Stomach smooth muscle (tissue), 2 donors: Measurements from ENCODE around the gene ARSB.
A peak's percentile ranks its signal among the peaks of the same experiment; 100 is the strongest.

Experiments used
- H3K27ac ChIP-seq: one replicate; pipeline ENCODE4 v1.7.0; 2013; ENCODE audit warnings: mild to moderate bottlenecking, low read length, inconsistent platforms
- H3K27me3 ChIP-seq, 2 donors: one replicate each; pipeline ENCODE4 v1.7.0; 2013; ENCODE audit warnings: low read length in 2 of 2; ENCODE audit not compliant: insufficient read depth in 2 of 2, control insufficient read depth in 1 of 2
- H3K36me3 ChIP-seq, 2 donors: one replicate each; pipeline ENCODE4 v1.7.0; 2013; ENCODE audit warnings: low read length in 2 of 2; ENCODE audit not compliant: control insufficient read depth in 2 of 2, insufficient read depth in 2 of 2
- H3K4me1 ChIP-seq: one replicate; pipeline ENCODE4 v1.7.0; 2013; ENCODE audit warnings: low read length; ENCODE audit not compliant: control insufficient read depth, insufficient read depth
- H3K4me3 ChIP-seq, 2 donors: one replicate each; pipeline ENCODE4 v1.7.0; 2013; ENCODE audit warnings: low read length in 2 of 2
- H3K9ac ChIP-seq, 2 donors: one replicate each; pipeline ENCODE4 v1.7.0; 2013; ENCODE audit warnings: low read length in 2 of 2, mild to moderate bottlenecking in 1 of 2
- H3K9me3 ChIP-seq, 2 donors: one replicate each; pipeline ENCODE4 v1.7.0; 2013; ENCODE audit warnings: low read length in 2 of 2; ENCODE audit not compliant: control insufficient read depth in 2 of 2
- donor health status: healthy.
- donor health status: Pancreatic carcinoma.

ARSB gene

GRCh38 chr5:78805474-78806124, 179.5 kb downstream of the ARSB start:
- no peaks in the 10 kb centered on the region for H3K9me3 ChIP-seq
- H3K27ac ChIP-seq: no peak overlapping the region
- no peaks in the 10 kb centered on the region for H3K36me3 ChIP-seq
- no peak overlapping the region for H3K9ac ChIP-seq
- H3K27me3 ChIP-seq: no peaks in the 10 kb centered on the region
- peaks cover 29% of the 10 kb centered on the region for H3K4me1 ChIP-seq
- H3K4me3 ChIP-seq: no peak overlapping the region

GRCh38 chr5:78804995-78805394, 180.1 kb downstream of the ARSB start:
- Histone ChIP-seq H3K27me3 (no peaks in the 10 kb centered on the region), H3K4me3 (no peak overlapping the region), H3K36me3 (no peaks in the 10 kb centered on the region), H3K27ac (no peak overlapping the region), H3K9ac (no peak overlapping the region), H3K4me1 (peaks cover 24% of the 10 kb centered on the region), H3K9me3 (no peaks in the 10 kb centered on the region)

GRCh38 chr5:78803941-78804340, 181.2 kb downstream of the ARSB start:
- H3K4me3 ChIP-seq: no peak overlapping the region
- no peak overlapping the region for H3K9ac ChIP-seq
- H3K9me3 ChIP-seq: no peaks in the 10 kb centered on the region
- peaks cover 13% of the 10 kb centered on the region for H3K4me1 ChIP-seq
- H3K27me3 ChIP-seq: no peaks in the 10 kb centered on the region
- peak overlapping the region; percentile 70 for H3K27ac ChIP-seq
- no peaks in the 10 kb centered on the region for H3K36me3 ChIP-seq

GRCh38 chr5:78803353-78803752, 181.8 kb downstream of the ARSB start:
- Histone ChIP-seq H3K27ac (peak overlapping the region; percentile 70), H3K4me3 (peak overlapping the region in 1 of 2 donors; percentile 47), H3K4me1 (peaks cover 12% of the 10 kb centered on the region), H3K27me3 (no peaks in the 10 kb centered on the region), H3K9me3 (no peaks in the 10 kb centered on the region), H3K9ac (peak overlapping the region in 1 of 2 donors; percentile 21), H3K36me3 (no peaks in the 10 kb centered on the region)

GRCh38 chr5:78801413-78801812, 183.7 kb downstream of the ARSB start:
- no peaks in the 10 kb centered on the region for H3K36me3 ChIP-seq
- H3K9me3 ChIP-seq: no peaks in the 10 kb centered on the region
- H3K9ac ChIP-seq: no peak overlapping the region
- no peak overlapping the region for H3K4me3 ChIP-seq
- H3K4me1 ChIP-seq: peaks cover 12% of the 10 kb centered on the region
- H3K27me3 ChIP-seq: no peaks in the 10 kb centered on the region
- H3K27ac ChIP-seq: no peak overlapping the region

GRCh38 chr5:78799266-78800017, 185.7 kb downstream of the ARSB start:
- Histone ChIP-seq H3K9me3 (no peaks in the 10 kb centered on the region), H3K4me1 (peaks cover 12% of the 10 kb centered on the region), H3K27me3 (no peaks in the 10 kb centered on the region), H3K9ac (no peak overlapping the region), H3K4me3 (no peak overlapping the region), H3K27ac (no peak overlapping the region), H3K36me3 (no peaks in the 10 kb centered on the region)

- no peaks in the 10 kb centered on the region for H3K27me3 ChIP-seq
- no peaks in the 10 kb centered on the region for H3K36me3 ChIP-seq
- H3K9ac ChIP-seq: no peak overlapping the region
- H3K27ac ChIP-seq: no peak overlapping the region
- H3K4me1 ChIP-seq: peaks cover 10% of the 10 kb centered on the region
- no peak overlapping the region for H3K4me3 ChIP-seq
- no peaks in the 10 kb centered on the region for H3K9me3 ChIP-seq
These were observed 186.5 kb downstream of the ARSB start for GRCh38 chr5:78798673-78799029.

GRCh38 chr5:78797936-78798672, 187.0 kb downstream of the ARSB start:
- H3K4me1 ChIP-seq: peaks cover 4% of the 10 kb centered on the region
- no peaks in the 10 kb centered on the region for H3K27me3 ChIP-seq
- no peaks in the 10 kb centered on the region for H3K9me3 ChIP-seq
- H3K4me3 ChIP-seq: no peak overlapping the region
- H3K27ac ChIP-seq: no peak overlapping the region
- no peaks in the 10 kb centered on the region for H3K36me3 ChIP-seq
- no peak overlapping the region for H3K9ac ChIP-seq

- Histone ChIP-seq H3K36me3 (no peaks in the 10 kb centered on the region), H3K4me3 (no peak overlapping the region), H3K9ac (no peak overlapping the region), H3K4me1 (no peaks in the 10 kb centered on the region), H3K9me3 (no peaks in the 10 kb centered on the region), H3K27me3 (no peaks in the 10 kb centered on the region), H3K27ac (no peak overlapping the region)
These were observed 189.4 kb downstream of the ARSB start for GRCh38 chr5:78795757-78796156.

- H3K36me3 ChIP-seq: no peaks in the 10 kb centered on the region
- no peak overlapping the region for H3K27ac ChIP-seq
- H3K9ac ChIP-seq: no peak overlapping the region
- no peak overlapping the region for H3K4me3 ChIP-seq
- no peaks in the 10 kb centered on the region for H3K27me3 ChIP-seq
- H3K4me1 ChIP-seq: no peaks in the 10 kb centered on the region
- no peaks in the 10 kb centered on the region for H3K9me3 ChIP-seq
These were observed 190.4 kb downstream of the ARSB start for GRCh38 chr5:78794693-78795215.
